ENCODE results near the gene TMPRSS4. TPM values are rescaled to one million over a fixed set of nuclear protein-coding genes. Genes with fewer than 3 reads are reported as not detected.

The TMPRSS4 gene
- total and polyA plus RNA-seq, 9 of the 15 experiments (the other 6 are each of a cell fraction or from before 2014, with no cell fraction given): 4.0 to 10.0 (median 5.6) TPM

GRCh38 chr11:118060869-118061268 is 16.0 kb upstream of the TMPRSS4 start:
- no peaks in the 10 kb centered on the region for H4K20me1 ChIP-seq (replicated peaks; ENCODE audit: control insufficient read depth, insufficient read depth, low read length)
- DNase-seq (ENCODE audit: extremely low read depth in 1 of 4, low spot score in 3 of 4) (peak; percentile 39 to 62 (median 56)), ATAC-seq (peak; percentile 82), FAIRE-seq (peak; percentile 74)
- no peaks in the 10 kb centered on the region for H3K79me2 ChIP-seq (ENCODE audit: control insufficient read depth, insufficient read depth, low read length)
- POLR2A ChIA-PET: interaction anchor here (0.6 to 2.7 kb wide), 5 partner anchors 10 to 246 kb away, joined by 3 to 8 read pairs (median 3); no protein-coding TSS in a partner anchor
- no peaks in the 10 kb centered on the region for H3K9me3 ChIP-seq (replicated peaks; ENCODE audit: control insufficient read depth, insufficient read depth, low read depth, low read length)
- WGBS (ENCODE audit: insufficient coverage, low coverage, missing lambda C conversion rate): 10% methylated on average over 7 of the region's 7 CpGs
- intact Hi-C loops (cut with micrococcal nuclease): no loop called here
- H3K27me3 ChIP-seq (ENCODE audit: control insufficient read depth in 2 of 2, insufficient read depth in 2 of 2, low read length in 2 of 2): peaks cover 17 to 41% of the 10 kb centered on the region in 2 experiments; a peak in 4 of 5 replicates
- H3K9ac ChIP-seq (ENCODE audit: insufficient read depth in 1 of 2, low read depth in 2 of 2, low read length in 2 of 2): 0 out of 4 replicates have a peak overlapping the region, but pooled peaks of 1 of the 2 experiments have one; percentile 10
- no peaks in the 10 kb centered on the region for H3K36me3 ChIP-seq (ENCODE audit: control insufficient read depth, insufficient read depth, low read length)
- H3K27ac ChIP-seq (ENCODE audit: extremely low read depth, low read depth, low read length): no peak overlapping the region
- no peak overlapping the region for H3K4me2 ChIP-seq (ENCODE audit: insufficient read depth, low read length)
- H3K4me1 ChIP-seq (replicated peaks in 1 of 2; ENCODE audit: control insufficient read depth in 2 of 2, insufficient read depth in 2 of 2, low read length in 2 of 2): peaks cover 7 to 23% of the 10 kb centered on the region in 2 experiments
- peak overlapping the region; percentile 62; the same call in 1 of the 2 replicates for H2AFZ ChIP-seq (ENCODE audit: low read depth, low read length)
- no peak overlapping the region for H3K4me3 ChIP-seq
- CTCF ChIA-PET (ENCODE audit: low intra/inter-chr PET ratio): interaction anchor here (0.7 kb wide), 1 partner anchor 629 kb away, joined by 3 read pairs; no protein-coding TSS in a partner anchor
- BruUV-seq (replicated peaks): no TSS peak
- H3K9me1 ChIP-seq (ENCODE audit: control insufficient read depth, insufficient read depth, low read length): no peaks in the 10 kb centered on the region
- in situ Hi-C loops (cut with MboI): no loop called here
- no peak for TF ChIP-seq ZNF57 (CRISPR knock-in tag; IDR thresholded peaks at IDR 0.05)
- no peak for TF ChIP-seq HNRNPLL (IDR thresholded peaks at IDR 0.05; ENCODE audit: low read depth, low read length, poor library complexity, severe bottlenecking)
- no peak for TF ChIP-seq ZNF551 (CRISPR knock-in tag; IDR thresholded peaks at IDR 0.05)
- 0 out of 2 replicates have a peak, but pooled peaks have one; percentile 30 for TF ChIP-seq DPF2 (IDR thresholded peaks at IDR 0.05)
- TF ChIP-seq EGR1 (conservative IDR thresholded peaks at IDR 0.05): no peak
- peak; percentile 73 for TF ChIP-seq PKNOX1 (IDR thresholded peaks at IDR 0.05)
- TF ChIP-seq PRPF4 (IDR thresholded peaks at IDR 0.05; ENCODE audit: insufficient read depth, low read depth, low read length, poor library complexity, severe bottlenecking): no peak
- TF ChIP-seq ETS2 (tag; IDR thresholded peaks at IDR 0.05; ENCODE audit: borderline replicate concordance, poor library complexity, severe bottlenecking): no peak
- TF ChIP-seq ZBTB33 (CRISPR knock-in tag; IDR thresholded peaks at IDR 0.05): no peak
- no peak for TF ChIP-seq CREB1 (IDR thresholded peaks at IDR 0.05)
- TF ChIP-seq CREB1 (CRISPR knock-in tag; IDR thresholded peaks at IDR 0.05): no peak
- TF ChIP-seq SP2 (IDR thresholded peaks at IDR 0.05; ENCODE audit: extremely low read depth, low read depth, low read length, poor library complexity, severe bottlenecking): no peak
- TF ChIP-seq, protein P1, sequence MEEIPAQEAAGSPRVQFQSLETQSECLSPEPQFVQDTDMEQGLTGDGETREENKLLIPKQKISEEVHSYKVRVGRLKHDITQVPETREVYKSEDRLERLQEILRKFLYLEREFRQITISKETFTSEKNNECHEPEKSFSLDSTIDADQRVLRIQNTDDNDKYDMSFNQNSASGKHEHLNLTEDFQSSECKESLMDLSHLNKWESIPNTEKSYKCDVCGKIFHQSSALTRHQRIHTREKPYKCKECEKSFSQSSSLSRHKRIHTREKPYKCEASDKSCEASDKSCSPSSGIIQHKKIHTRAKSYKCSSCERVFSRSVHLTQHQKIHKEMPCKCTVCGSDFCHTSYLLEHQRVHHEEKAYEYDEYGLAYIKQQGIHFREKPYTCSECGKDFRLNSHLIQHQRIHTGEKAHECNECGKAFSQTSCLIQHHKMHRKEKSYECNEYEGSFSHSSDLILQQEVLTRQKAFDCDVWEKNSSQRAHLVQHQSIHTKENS (CRISPR knock-in tag; IDR thresholded peaks at IDR 0.05): no peak
- no peak for TF ChIP-seq WHSC1 (IDR thresholded peaks at IDR 0.05; ENCODE audit: low read length)
- 0 out of 2 replicates have a peak, but pooled peaks have one; percentile 26 for TF ChIP-seq SMARCA4 (IDR thresholded peaks at IDR 0.05)
- TF ChIP-seq, protein P2, sequence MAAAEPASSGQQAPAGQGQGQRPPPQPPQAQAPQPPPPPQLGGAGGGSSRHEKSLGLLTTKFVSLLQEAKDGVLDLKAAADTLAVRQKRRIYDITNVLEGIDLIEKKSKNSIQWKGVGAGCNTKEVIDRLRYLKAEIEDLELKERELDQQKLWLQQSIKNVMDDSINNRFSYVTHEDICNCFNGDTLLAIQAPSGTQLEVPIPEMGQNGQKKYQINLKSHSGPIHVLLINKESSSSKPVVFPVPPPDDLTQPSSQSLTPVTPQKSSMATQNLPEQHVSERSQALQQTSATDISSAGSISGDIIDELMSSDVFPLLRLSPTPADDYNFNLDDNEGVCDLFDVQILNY (CRISPR knock-in tag; IDR thresholded peaks at IDR 0.05): no peak
